GM12878 (cell line): ENCODE measurements around the gene GJC1. TPM values are rescaled to one million over a fixed set of nuclear protein-coding genes. Genes with fewer than 3 reads are reported as not detected.

Source experiments
- ATAC-seq: fragments of 200-7000 bp; cut with Tn5 transposase; 3 replicates; pipeline ENCODE4 v1.9.1; 2020; ENCODE audit warnings: mild to moderate bottlenecking, moderate library complexity
- BruUV-seq: library from RNA; stranded (reverse); fragments of 400-500 nt; replicated peaks from 2 replicates; lab custom pipeline; 2021; lab: Mats Ljungman, UMichigan
- CTCF ChIA-PET: fragments of 300-600 bp; sonication (Branson Sonifier 250); formaldehyde crosslinking; extraction: SDS; loops from one replicate; lab custom pipeline; 2021; ENCODE audit warnings: inconsistent platforms; lab: Yijun Ruan, JAX
- POLR2A ChIA-PET: fragments of 350-600 bp; formaldehyde crosslinking; extraction: SDS; loops from one replicate; lab custom pipeline; 2021; ENCODE audit warnings: inconsistent platforms; lab: Charles Lee
- RAD21 ChIA-PET: fragments of 300-600 bp; sonication (Branson Sonifier 250); formaldehyde crosslinking; loops from one replicate; lab custom pipeline; 2023; ENCODE audit warnings: antibody characterized with exemption; ENCODE audit not compliant: unreplicated experiment; lab: Charles Lee
- SMC1A ChIA-PET: fragments of 300-600 bp; sonication (Branson Sonifier 250); formaldehyde crosslinking; loops from one replicate; lab custom pipeline; 2023; ENCODE audit not compliant: unreplicated experiment, uncharacterized antibody; lab: Charles Lee
- DNase-seq: peaks from one replicate; pipeline ENCODE4 v3.0.0-alpha.2; 2011; ENCODE audit warnings: low read depth, low spot score
- FAIRE-seq: peaks from 3 replicates; lab custom pipeline; 2011; peaks lifted over from hg19 to GRCh38; lab: Jason Lieb, UNC
- H2AFZ ChIP-seq: 2 replicates; pipeline ENCODE4 v1.6.0; 2011; ENCODE audit warnings: low read depth, low read length, control low read depth; ENCODE audit not compliant: control insufficient read depth
- H3K27ac ChIP-seq: 2 replicates; pipeline ENCODE4 v1.5.1; 2011; ENCODE audit warnings: control low read depth; ENCODE audit not compliant: control insufficient read depth, insufficient read depth
- H3K27me3 ChIP-seq, 2 experiments: replicated peaks in 1 of 2; 2 replicates each; pipeline versions ENCODE4 v1.6.0 to v1.6.1; 2011; ENCODE audit warnings: low read length in 1 of 2; ENCODE audit not compliant: control insufficient read depth in 2 of 2, insufficient read depth in 2 of 2
- H3K36me3 ChIP-seq, 2 experiments: 2 replicates each; pipeline ENCODE4 v1.5.1; 2011; ENCODE audit warnings: low read length in 1 of 2; ENCODE audit not compliant: control insufficient read depth in 2 of 2, insufficient read depth in 2 of 2
- H3K4me1 ChIP-seq: 2 replicates; pipeline ENCODE4 v1.6.1; 2011; ENCODE audit warnings: mild to moderate bottlenecking, low read length, moderate library complexity, mixed read lengths; ENCODE audit not compliant: control insufficient read depth, insufficient read depth
- H3K4me2 ChIP-seq: 2 replicates; pipeline ENCODE4 v1.6.0; 2011; ENCODE audit warnings: control low read depth; ENCODE audit not compliant: control insufficient read depth, insufficient read depth
- H3K4me3 ChIP-seq: fragments of 200-600 bp; sonication (generic); 2 replicates; pipeline ENCODE4 v1.5.1; 2016
- H3K79me2 ChIP-seq: 2 replicates; pipeline ENCODE4 v1.6.0; 2011; ENCODE audit warnings: low read length; ENCODE audit not compliant: control insufficient read depth, insufficient read depth
- H3K9ac ChIP-seq: 2 replicates; pipeline ENCODE4 v1.8.0; 2011; ENCODE audit warnings: low read length, control low read depth, mixed read lengths; ENCODE audit not compliant: control insufficient read depth, insufficient read depth
- H3K9me3 ChIP-seq: replicated peaks from 3 replicates; pipeline ENCODE4 v1.5.1; 2011; ENCODE audit warnings: mild to moderate bottlenecking, low read length; ENCODE audit not compliant: control insufficient read depth, insufficient read depth
- H4K20me1 ChIP-seq: 2 replicates; pipeline ENCODE4 v1.6.0; 2011; ENCODE audit not compliant: control insufficient read depth, insufficient read depth
- GATAD2B ChIP-seq: fragments of 450-650 bp; conservative IDR thresholded peaks from 2 replicates; pipeline ENCODE4 v1.6.1; 2017; ENCODE audit warnings: low read depth, mild to moderate bottlenecking, moderate library complexity
- JUND ChIP-seq: IDR thresholded peaks from 2 replicates; pipeline ENCODE4 v1.6.1; 2012; ENCODE audit warnings: low read depth, mild to moderate bottlenecking, low read length, improper control_type of control experiment, moderate library complexity
- MYB ChIP-seq: fragments of 150-350 bp; IDR thresholded peaks from 2 replicates; pipeline ENCODE4 v1.6.1; 2014; ENCODE audit warnings: mild to moderate bottlenecking, low read depth, low read length, borderline replicate concordance
- SMC3 ChIP-seq: IDR thresholded peaks from 2 replicates; pipeline ENCODE4 v1.6.1; 2011; ENCODE audit warnings: low read length, improper control_type of control experiment, borderline replicate concordance
- SREBF2 ChIP-seq: IDR thresholded peaks from 2 replicates; pipeline ENCODE4 v1.6.1; 2012; ENCODE audit warnings: mild to moderate bottlenecking, low read length
- WGBS: methylation state at CpG from one replicate; pipeline ENCODE4 v1.1.6; 2016; ENCODE audit warnings: low lambda C conversion rate; ENCODE audit not compliant: insufficient replicate concordance, insufficient coverage; ENCODE audit errors: missing lambda C conversion rate; 5-methylcytosine and 5-hydroxymethylcytosine counted together
- in situ Hi-C: fragments of 300-500 bp; cut with MboI; formaldehyde crosslinking; loops from 9 replicates; pipeline ENCODE4 v1.14.3; 2018; ENCODE audit warnings: mixed read lengths
- intact Hi-C: fragments of 100-400 bp; cut with micrococcal nuclease; formaldehyde crosslinking; loops from one replicate; pipeline ENCODE4 v1.14.2; 2022; ENCODE audit not compliant: unreplicated experiment
- polyA plus RNA-seq, 11 experiments: library from polyadenylated mRNA; depleted of rRNA in 4 of 11; unstranded in 6 of 11; stranded (reverse) in 5 of 11; fragments of >200 nt; fragmentation: Nextera tagmentation in 4 of 11; fragmentation: Illumina TruSeq in 1 of 11; extraction: Ambion mirVana in 4 of 11; extraction: Trizol in 1 of 11; gene quantifications; 1 replicate in 1 of 11; 2 replicates in 10 of 11; pipeline versions ENCODE4 v1.2.1 to v1.2.3, GENCODE V29; 2011 to 2016; ENCODE audit warnings: inconsistent platforms in 2 of 11, missing spikeins in 2 of 11, low read depth in 1 of 11
- total RNA-seq, 4 experiments: library from RNA; depleted of rRNA in 3 of 4; stranded (reverse); fragments of >200 nt in 3 of 4; fragmentation: Illumina TruSeq in 1 of 4; extraction: Trizol in 1 of 4; gene quantifications; 2 replicates each; pipeline versions ENCODE4 v1.2.1 to v1.2.3, GENCODE V29; 2013 to 2021
- TF ChIP-seq, protein P1 (sequence below): fragments of 450-650 bp; formaldehyde crosslinking; IDR thresholded peaks from 2 replicates; pipeline ENCODE4 v1.4.0; 2022; ENCODE audit warnings: mild to moderate bottlenecking, moderate library complexity
- TF ChIP-seq, protein P2 (sequence below): fragments of 450-650 bp; IDR thresholded peaks from 2 replicates; pipeline ENCODE4 v1.6.1; 2018; ENCODE audit warnings: borderline replicate concordance, mild to moderate bottlenecking; ENCODE audit not compliant: partially characterized antibody

GJC1 gene
- total and polyA plus RNA-seq, 10 of the 15 experiments (the other 5 are each of a cell fraction or from before 2014, with no cell fraction given): 0.37 to 3.4 (median 0.90) TPM

DNA sequence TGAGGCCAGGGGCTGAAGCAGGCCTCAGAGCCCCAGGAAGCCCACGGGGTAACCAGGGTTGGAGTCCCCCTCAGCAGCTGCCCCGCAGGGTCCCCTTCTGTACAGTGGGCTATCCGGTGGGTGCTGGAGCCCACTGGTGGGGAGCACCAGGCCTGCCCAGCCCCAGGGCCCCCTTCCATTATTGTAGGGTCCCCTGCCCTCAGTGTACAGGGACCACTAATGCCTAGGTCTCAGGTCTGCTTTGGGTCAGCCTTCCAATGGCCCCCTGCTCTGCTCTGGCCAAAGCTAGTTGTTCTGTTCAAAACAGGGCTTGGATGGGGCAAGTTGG, 70.2 kb downstream of the GJC1 start:
- no peak for DNase-seq
- ChIA-PET POLR2A (no interaction called here), CTCF (no interaction called here), SMC1A (no interaction called here), RAD21 (no interaction called here)
- Histone ChIP-seq H3K9ac (no peak overlapping the region), H3K4me2 (no peak overlapping the region), H3K4me3 (no peak overlapping the region), H2AFZ (no peak overlapping the region), H3K36me3 (no peaks in the 10 kb centered on the region), H3K27ac (no peak overlapping the region), H3K4me1 (no peaks in the 10 kb centered on the region), H4K20me1 (no peaks in the 10 kb centered on the region), H3K9me3 (no peaks in the 10 kb centered on the region), H3K27me3 (peaks cover 1 to 4% of the 10 kb centered on the region in 2 experiments; a peak in 3 of 4 replicates), H3K79me2 (no peaks in the 10 kb centered on the region)
- no peak for FAIRE-seq
- WGBS: 43% methylated on average over 3 of the region's 3 CpGs
- intact Hi-C loops: no loop called here
- no TSS peak for BruUV-seq
- ATAC-seq: no peak
- TF ChIP-seq SREBF2 (no peak), SMC3 (no peak), MYB (no peak), JUND (no peak), GATAD2B (no peak)
- TF ChIP-seq, protein P1, sequence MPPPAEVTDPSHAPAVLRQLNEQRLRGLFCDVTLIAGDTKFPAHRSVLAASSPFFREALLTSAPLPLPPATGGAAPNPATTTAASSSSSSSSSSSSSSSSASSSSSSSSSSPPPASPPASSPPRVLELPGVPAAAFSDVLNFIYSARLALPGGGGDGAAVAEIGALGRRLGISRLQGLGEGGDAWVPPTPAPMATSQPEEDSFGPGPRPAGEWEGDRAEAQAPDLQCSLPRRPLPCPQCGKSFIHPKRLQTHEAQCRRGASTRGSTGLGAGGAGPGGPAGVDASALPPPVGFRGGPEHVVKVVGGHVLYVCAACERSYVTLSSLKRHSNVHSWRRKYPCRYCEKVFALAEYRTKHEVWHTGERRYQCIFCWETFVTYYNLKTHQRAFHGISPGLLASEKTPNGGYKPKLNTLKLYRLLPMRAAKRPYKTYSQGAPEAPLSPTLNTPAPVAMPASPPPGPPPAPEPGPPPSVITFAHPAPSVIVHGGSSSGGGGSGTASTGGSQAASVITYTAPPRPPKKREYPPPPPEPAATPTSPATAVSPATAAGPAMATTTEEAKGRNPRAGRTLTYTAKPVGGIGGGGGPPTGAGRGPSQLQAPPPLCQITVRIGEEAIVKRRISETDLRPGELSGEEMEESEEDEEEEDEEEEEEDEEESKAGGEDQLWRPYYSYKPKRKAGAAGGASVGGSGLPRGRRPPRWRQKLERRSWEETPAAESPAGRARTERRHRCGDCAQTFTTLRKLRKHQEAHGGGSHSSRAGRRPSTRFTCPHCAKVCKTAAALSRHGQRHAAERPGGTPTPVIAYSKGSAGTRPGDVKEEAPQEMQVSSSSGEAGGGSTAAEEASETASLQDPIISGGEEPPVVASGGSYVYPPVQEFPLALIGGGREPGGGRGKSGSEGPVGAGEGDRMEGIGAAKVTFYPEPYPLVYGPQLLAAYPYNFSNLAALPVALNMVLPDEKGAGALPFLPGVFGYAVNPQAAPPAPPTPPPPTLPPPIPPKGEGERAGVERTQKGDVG (CRISPR knock-in tag): no peak
- TF ChIP-seq, protein P2, sequence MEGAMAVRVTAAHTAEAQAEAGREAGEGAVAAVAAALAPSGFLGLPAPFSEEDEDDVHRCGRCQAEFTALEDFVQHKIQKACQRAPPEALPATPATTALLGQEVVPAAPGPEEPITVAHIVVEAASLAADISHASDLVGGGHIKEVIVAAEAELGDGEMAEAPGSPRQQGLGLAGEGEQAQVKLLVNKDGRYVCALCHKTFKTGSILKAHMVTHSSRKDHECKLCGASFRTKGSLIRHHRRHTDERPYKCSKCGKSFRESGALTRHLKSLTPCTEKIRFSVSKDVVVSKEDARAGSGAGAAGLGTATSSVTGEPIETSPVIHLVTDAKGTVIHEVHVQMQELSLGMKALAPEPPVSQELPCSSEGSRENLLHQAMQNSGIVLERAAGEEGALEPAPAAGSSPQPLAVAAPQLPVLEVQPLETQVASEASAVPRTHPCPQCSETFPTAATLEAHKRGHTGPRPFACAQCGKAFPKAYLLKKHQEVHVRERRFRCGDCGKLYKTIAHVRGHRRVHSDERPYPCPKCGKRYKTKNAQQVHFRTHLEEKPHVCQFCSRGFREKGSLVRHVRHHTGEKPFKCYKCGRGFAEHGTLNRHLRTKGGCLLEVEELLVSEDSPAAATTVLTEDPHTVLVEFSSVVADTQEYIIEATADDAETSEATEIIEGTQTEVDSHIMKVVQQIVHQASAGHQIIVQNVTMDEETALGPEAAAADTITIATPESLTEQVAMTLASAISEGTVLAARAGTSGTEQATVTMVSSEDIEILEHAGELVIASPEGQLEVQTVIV: no peak
- in situ Hi-C loops: no loop called here
